Measurements from ENCODE around the gene TRIM33.
"Not testable (repeated sequence)": the region's sequence is repeated elsewhere in the genome, so short reads cannot be mapped to it uniquely, and the experiment has no call there.

TRIM33 gene

DNA sequence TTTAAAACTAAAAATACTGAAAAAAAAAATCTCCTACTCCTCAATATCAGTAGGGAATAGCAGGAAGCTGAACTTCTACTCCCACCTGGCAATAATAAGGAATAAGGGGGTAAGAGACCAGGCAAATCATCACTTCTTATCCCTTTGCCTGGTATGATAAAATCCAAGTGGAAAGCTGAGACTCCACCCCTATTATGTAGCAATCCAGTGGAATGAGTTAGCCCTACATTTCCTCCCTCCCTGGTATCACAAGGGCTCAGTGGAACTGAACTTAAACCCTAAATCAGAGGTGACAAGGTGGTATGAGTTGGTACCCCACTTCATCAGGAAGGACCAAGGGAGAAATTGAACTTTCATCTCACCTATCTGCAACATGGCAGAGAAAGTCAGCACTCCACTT is 25.7 kb downstream of the TRIM33 start:
- Histone ChIP-seq H3K36me3 (ENCODE audit: control insufficient read depth, insufficient read depth, low read length) (no peaks in the 10 kb centered on the region), H3K9me3 (ENCODE audit: control insufficient read depth, low read length) (no peaks in the 10 kb centered on the region), H3K27me3 (ENCODE audit: control insufficient read depth, insufficient read depth, low read length) (no peaks in the 10 kb centered on the region), H3K9ac (ENCODE audit: low read length) (no peak overlapping the region), H3K4me3 (ENCODE audit: low read length) (no peak overlapping the region), H3K4me1 (ENCODE audit: control insufficient read depth, insufficient read depth, low read length) (no peaks in the 10 kb centered on the region)

GRCh38 chr1:114482585-114482984 is 28.4 kb downstream of the TRIM33 start:
- H3K27me3 ChIP-seq (ENCODE audit: control insufficient read depth, insufficient read depth, low read length), result no peaks in the 10 kb centered on the region
- H3K9ac ChIP-seq (ENCODE audit: low read length), result no peak overlapping the region
- H3K9me3 ChIP-seq (ENCODE audit: control insufficient read depth, low read length), result no peaks in the 10 kb centered on the region
- H3K4me3 ChIP-seq (ENCODE audit: low read length), result no peak overlapping the region
- no peaks in the 10 kb centered on the region for H3K36me3 ChIP-seq (ENCODE audit: control insufficient read depth, insufficient read depth, low read length)
- no peaks in the 10 kb centered on the region for H3K4me1 ChIP-seq (ENCODE audit: control insufficient read depth, insufficient read depth, low read length)

DNA sequence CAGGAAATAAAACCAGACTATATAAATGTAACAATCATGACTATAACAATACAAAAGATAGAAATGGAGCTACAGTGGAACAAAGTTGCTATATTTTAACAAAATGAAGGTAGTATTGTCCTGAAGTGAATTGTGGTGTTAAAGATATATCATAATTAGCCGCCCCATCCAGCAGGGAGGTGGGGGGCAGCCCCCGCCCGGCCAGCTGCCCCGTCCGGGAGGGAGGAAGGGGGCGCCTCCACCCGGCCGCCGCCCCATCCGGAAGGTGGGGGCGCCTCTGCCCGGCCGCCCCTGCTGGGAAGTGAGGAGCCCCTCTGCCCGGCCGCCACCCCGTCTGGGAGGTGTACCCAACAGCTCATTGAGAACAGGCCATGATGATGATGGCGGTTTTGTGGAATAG is 31.4 kb downstream of the TRIM33 start:
- H3K4me1 ChIP-seq (ENCODE audit: control insufficient read depth, insufficient read depth, low read length); H3K36me3 ChIP-seq (ENCODE audit: control insufficient read depth, insufficient read depth, low read length); H3K9me3 ChIP-seq (ENCODE audit: control insufficient read depth, low read length); H3K9ac ChIP-seq (ENCODE audit: low read length); H3K4me3 ChIP-seq (ENCODE audit: low read length); H3K27me3 ChIP-seq (ENCODE audit: control insufficient read depth, insufficient read depth, low read length): not testable (repeated sequence)

DNA sequence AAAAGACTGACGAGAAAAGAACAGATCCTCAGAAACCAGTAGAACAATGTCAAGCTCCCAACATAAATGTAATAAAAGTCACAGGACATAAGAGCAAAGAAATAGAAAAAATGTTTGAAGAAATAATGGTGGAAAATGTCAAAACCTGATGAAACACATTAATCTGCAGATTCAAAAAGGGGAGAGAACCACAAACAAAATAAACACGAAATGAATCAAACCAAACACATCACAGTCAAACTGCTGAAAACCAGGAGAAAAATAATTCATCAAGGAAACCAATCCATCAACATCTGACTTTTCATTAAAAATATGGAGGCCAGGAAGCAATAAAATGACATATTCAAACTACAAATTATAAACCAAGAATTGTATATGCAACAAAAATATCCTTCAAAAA is 31.9 kb downstream of the TRIM33 start:
- Histone ChIP-seq H3K4me3 (ENCODE audit: low read length) (no peak overlapping the region), H3K4me1 (ENCODE audit: control insufficient read depth, insufficient read depth, low read length) (no peaks in the 10 kb centered on the region), H3K27me3 (ENCODE audit: control insufficient read depth, insufficient read depth, low read length) (no peaks in the 10 kb centered on the region), H3K9ac (ENCODE audit: low read length) (no peak overlapping the region), H3K9me3 (ENCODE audit: control insufficient read depth, low read length) (no peaks in the 10 kb centered on the region), H3K36me3 (ENCODE audit: control insufficient read depth, insufficient read depth, low read length) (no peaks in the 10 kb centered on the region)

GRCh38 chr1:114473796-114474195 is 37.2 kb downstream of the TRIM33 start:
- Histone ChIP-seq H3K27me3 (ENCODE audit: control insufficient read depth, insufficient read depth, low read length) (no peaks in the 10 kb centered on the region), H3K9ac (ENCODE audit: low read length) (no peak overlapping the region), H3K4me3 (ENCODE audit: low read length) (no peak overlapping the region), H3K4me1 (ENCODE audit: control insufficient read depth, insufficient read depth, low read length) (peaks cover 4% of the 10 kb centered on the region), H3K36me3 (ENCODE audit: control insufficient read depth, insufficient read depth, low read length) (no peaks in the 10 kb centered on the region), H3K9me3 (ENCODE audit: control insufficient read depth, low read length) (no peaks in the 10 kb centered on the region)

DNA sequence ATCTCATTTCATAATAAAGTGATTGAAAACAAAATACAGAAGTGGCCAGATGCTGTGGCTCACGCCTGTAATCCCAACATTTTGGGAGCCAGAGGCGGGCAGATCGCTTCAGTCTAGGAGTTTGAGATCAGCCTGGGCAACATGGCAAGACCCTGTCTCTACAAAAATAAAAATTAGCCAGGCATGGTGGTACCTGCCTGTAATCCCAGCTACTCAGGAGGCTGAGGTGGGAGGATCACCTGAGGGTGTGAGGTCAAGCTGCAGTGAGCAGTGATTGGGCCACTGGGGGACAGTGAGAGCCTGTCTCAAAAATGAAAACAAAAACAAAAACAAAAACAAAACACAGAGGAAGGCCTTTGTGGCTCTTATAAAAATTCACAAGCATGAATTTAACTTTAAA is 38.6 kb downstream of the TRIM33 start:
- Histone ChIP-seq H3K27me3 (ENCODE audit: control insufficient read depth, insufficient read depth, low read length) (no peaks in the 10 kb centered on the region), H3K9ac (ENCODE audit: low read length) (no peak overlapping the region), H3K9me3 (ENCODE audit: control insufficient read depth, low read length) (no peaks in the 10 kb centered on the region), H3K4me1 (ENCODE audit: control insufficient read depth, insufficient read depth, low read length) (peaks cover 14% of the 10 kb centered on the region), H3K36me3 (ENCODE audit: control insufficient read depth, insufficient read depth, low read length) (no peaks in the 10 kb centered on the region), H3K4me3 (ENCODE audit: low read length) (no peak overlapping the region)

DNA sequence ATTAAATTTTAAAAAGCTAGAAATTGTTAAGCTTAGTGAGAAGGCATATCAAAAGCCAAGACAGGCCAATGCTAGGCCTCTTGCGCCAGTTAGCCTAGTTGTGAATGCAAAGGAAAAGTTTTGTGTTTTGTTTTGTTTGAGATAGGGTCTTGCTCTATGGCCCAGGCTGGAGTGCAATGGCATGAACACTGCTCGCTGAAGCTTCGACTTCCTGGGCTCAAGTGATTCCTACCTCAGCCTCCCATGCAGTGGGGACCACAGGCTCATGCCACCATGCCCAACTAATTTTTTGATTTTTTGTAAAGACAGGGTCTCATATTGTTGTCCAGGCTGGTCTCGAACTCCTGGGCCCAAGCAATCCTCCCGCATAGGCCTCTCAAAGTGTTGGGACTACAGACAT is 40.3 kb downstream of the TRIM33 start:
- Histone ChIP-seq H3K36me3 (ENCODE audit: control insufficient read depth, insufficient read depth, low read length) (no peaks in the 10 kb centered on the region), H3K9me3 (ENCODE audit: control insufficient read depth, low read length) (no peaks in the 10 kb centered on the region), H3K9ac (ENCODE audit: low read length) (no peak overlapping the region), H3K4me3 (ENCODE audit: low read length) (no peak overlapping the region), H3K27me3 (ENCODE audit: control insufficient read depth, insufficient read depth, low read length) (no peaks in the 10 kb centered on the region), H3K4me1 (ENCODE audit: control insufficient read depth, insufficient read depth, low read length) (peaks cover 20% of the 10 kb centered on the region)

- Histone ChIP-seq H3K27me3 (ENCODE audit: control insufficient read depth, insufficient read depth, low read length) (no peaks in the 10 kb centered on the region), H3K9ac (ENCODE audit: low read length) (no peak overlapping the region), H3K36me3 (ENCODE audit: control insufficient read depth, insufficient read depth, low read length) (no peaks in the 10 kb centered on the region), H3K4me1 (ENCODE audit: control insufficient read depth, insufficient read depth, low read length) (peaks cover 19% of the 10 kb centered on the region), H3K4me3 (ENCODE audit: low read length) (no peak overlapping the region), H3K9me3 (ENCODE audit: control insufficient read depth, low read length) (no peaks in the 10 kb centered on the region)
Measured at GRCh38 chr1:114468710-114469468, 42.1 kb downstream of the TRIM33 start.

DNA sequence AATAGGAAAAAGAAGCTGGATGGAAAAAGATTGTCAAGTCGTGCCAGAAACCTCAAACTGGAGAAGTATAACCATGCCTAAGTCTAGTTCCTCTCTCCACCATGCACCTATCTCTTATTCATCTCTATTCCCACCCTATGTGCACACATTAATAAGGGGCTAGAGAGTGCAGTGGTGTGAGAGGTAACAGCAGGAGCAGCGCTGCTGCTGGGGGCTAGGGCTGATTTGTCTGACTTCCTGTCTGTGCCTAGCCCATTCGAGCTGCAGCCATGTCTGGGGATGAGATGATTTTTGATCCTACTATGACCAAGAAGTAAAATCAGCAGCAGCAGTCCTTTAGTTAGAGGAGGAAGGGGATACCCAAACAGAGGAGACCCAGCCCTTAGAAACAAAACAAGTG is 43.0 kb downstream of the TRIM33 start:
- peaks cover 16% of the 10 kb centered on the region for H3K4me1 ChIP-seq (ENCODE audit: control insufficient read depth, insufficient read depth, low read length)
- H3K9me3 ChIP-seq (ENCODE audit: control insufficient read depth, low read length), result no peaks in the 10 kb centered on the region
- no peaks in the 10 kb centered on the region for H3K36me3 ChIP-seq (ENCODE audit: control insufficient read depth, insufficient read depth, low read length)
- no peak overlapping the region for H3K9ac ChIP-seq (ENCODE audit: low read length)
- H3K27me3 ChIP-seq (ENCODE audit: control insufficient read depth, insufficient read depth, low read length), result no peaks in the 10 kb centered on the region
- H3K4me3 ChIP-seq (ENCODE audit: low read length), result no peak overlapping the region

- no peak overlapping the region for H3K9ac ChIP-seq (ENCODE audit: low read length)
- no peaks in the 10 kb centered on the region for H3K9me3 ChIP-seq (ENCODE audit: control insufficient read depth, low read length)
- H3K4me3 ChIP-seq (ENCODE audit: low read length), result no peak overlapping the region
- H3K36me3 ChIP-seq (ENCODE audit: control insufficient read depth, insufficient read depth, low read length), result no peaks in the 10 kb centered on the region
- peaks cover 16% of the 10 kb centered on the region for H3K4me1 ChIP-seq (ENCODE audit: control insufficient read depth, insufficient read depth, low read length)
- H3K27me3 ChIP-seq (ENCODE audit: control insufficient read depth, insufficient read depth, low read length), result no peaks in the 10 kb centered on the region
Measured at GRCh38 chr1:114467491-114467890, 43.5 kb downstream of the TRIM33 start.

- no peaks in the 10 kb centered on the region for H3K27me3 ChIP-seq (ENCODE audit: control insufficient read depth, insufficient read depth, low read length)
- H3K9ac ChIP-seq (ENCODE audit: low read length), result no peak overlapping the region
Measured at GRCh38 chr1:114466334-114467014, 44.5 kb downstream of the TRIM33 start.

DNA sequence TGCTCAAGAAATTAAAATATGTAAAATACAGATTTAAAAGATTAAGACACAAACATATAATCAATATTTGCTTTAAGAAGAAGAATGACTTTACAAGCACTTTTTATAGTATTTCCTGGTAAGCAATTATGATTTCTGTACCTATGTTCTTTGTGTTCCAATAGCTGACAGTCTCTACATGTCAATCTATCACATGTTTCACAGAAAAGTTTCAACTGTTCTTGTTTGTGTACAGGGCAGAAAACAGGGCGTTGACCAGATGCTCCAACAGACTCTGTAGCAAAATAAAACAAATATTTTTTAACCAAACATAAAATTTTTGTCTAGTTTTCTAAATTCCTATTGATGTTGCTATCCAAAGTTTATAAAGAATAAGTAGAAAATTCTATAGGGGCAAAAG is 48.0 kb downstream of the TRIM33 start:
- Histone ChIP-seq H3K9me3 (ENCODE audit: control insufficient read depth, low read length) (no peaks in the 10 kb centered on the region), H3K27me3 (ENCODE audit: control insufficient read depth, insufficient read depth, low read length) (no peaks in the 10 kb centered on the region), H3K4me1 (ENCODE audit: control insufficient read depth, insufficient read depth, low read length) (peaks cover 17% of the 10 kb centered on the region), H3K4me3 (ENCODE audit: low read length) (no peak overlapping the region), H3K9ac (ENCODE audit: low read length) (no peak overlapping the region), H3K36me3 (ENCODE audit: control insufficient read depth, insufficient read depth, low read length) (no peaks in the 10 kb centered on the region)

More at GRCh38 chr1:114466334-114467014, 44.5 kb downstream of the TRIM33 start:
- Histone ChIP-seq H3K9me3 (ENCODE audit: control insufficient read depth, low read length) (no peaks in the 10 kb centered on the region), H3K4me1 (ENCODE audit: control insufficient read depth, insufficient read depth, low read length) (peaks cover 16% of the 10 kb centered on the region), H3K4me3 (ENCODE audit: low read length) (no peak overlapping the region), H3K36me3 (ENCODE audit: control insufficient read depth, insufficient read depth, low read length) (no peaks in the 10 kb centered on the region)

Measured in mucosa of stomach (tissue), 1 donor.